Gastroesophageal sphincter (tissue), 3 donors: ENCODE data around the gene COPZ1.

ENCODE experiments used
- EP300 ChIP-seq: sonication (generic); formaldehyde crosslinking; IDR thresholded peaks from one replicate; pipeline ENCODE4 v1.6.1; 2017; ENCODE audit warnings: antibody characterized with exemption, mild to moderate bottlenecking
- POLR2A ChIP-seq, 2 donors: fragments of 450-650 bp; IDR thresholded peaks; one replicate each; pipeline ENCODE4 v1.6.1; 2017; ENCODE audit warnings: antibody characterized with exemption in 2 of 2, mild to moderate bottlenecking in 2 of 2, moderate library complexity in 1 of 2
- TF ChIP-seq, protein P1 (sequence below), 4 experiments: fragments of 200-600 bp in 2 of 4; fragments of 450-650 bp in 2 of 4; sonication (generic) in 1 of 4; IDR thresholded peaks; one replicate each; pipeline ENCODE4 v1.5.1; 2017 to 2019; ENCODE audit warnings: antibody characterized with exemption in 4 of 4, mild to moderate bottlenecking in 2 of 4, moderate library complexity in 2 of 4

DNA sequence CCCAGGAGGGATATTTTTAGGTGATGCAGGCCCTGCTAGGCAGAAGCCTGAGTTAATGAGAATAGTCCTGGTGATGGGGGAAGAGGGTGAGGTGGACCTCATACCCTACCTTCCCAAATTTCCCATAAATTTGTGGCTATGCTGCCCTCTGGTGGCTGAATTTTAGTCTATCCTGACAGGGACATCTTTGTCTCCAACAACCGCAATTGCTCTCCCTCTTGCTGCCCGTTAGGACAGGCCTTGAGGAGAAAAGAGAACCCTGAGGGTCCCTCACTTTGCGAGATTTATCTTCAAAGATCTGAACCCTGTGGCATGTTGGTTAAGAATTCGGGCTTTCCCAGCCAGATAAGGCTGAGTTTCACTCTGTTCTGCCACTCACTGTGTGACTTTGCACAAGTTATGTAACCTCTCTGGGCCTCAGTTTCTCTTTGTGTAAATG lies 69.4 kb downstream of the COPZ1 start:
- TF ChIP-seq, protein P1, sequence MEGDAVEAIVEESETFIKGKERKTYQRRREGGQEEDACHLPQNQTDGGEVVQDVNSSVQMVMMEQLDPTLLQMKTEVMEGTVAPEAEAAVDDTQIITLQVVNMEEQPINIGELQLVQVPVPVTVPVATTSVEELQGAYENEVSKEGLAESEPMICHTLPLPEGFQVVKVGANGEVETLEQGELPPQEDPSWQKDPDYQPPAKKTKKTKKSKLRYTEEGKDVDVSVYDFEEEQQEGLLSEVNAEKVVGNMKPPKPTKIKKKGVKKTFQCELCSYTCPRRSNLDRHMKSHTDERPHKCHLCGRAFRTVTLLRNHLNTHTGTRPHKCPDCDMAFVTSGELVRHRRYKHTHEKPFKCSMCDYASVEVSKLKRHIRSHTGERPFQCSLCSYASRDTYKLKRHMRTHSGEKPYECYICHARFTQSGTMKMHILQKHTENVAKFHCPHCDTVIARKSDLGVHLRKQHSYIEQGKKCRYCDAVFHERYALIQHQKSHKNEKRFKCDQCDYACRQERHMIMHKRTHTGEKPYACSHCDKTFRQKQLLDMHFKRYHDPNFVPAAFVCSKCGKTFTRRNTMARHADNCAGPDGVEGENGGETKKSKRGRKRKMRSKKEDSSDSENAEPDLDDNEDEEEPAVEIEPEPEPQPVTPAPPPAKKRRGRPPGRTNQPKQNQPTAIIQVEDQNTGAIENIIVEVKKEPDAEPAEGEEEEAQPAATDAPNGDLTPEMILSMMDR (IDR thresholded peaks at IDR 0.05), result peak in 3 of 4 experiments; percentile 61 to 68 (median 61)
- TF ChIP-seq EP300 (no peak), POLR2A (IDR thresholded peaks at IDR 0.05) (no peak)
